GM21825 (cell line): ENCODE data around the gene OPRL1.

Experiments
- ATAC-seq: cut with Tn5 transposase; IDR thresholded peaks from one replicate; pipeline ENCODE4 v1.9.1; 2021; ENCODE audit warnings: mild to moderate bottlenecking, moderate library complexity; ENCODE audit not compliant: unreplicated experiment

Gene OPRL1

DNA sequence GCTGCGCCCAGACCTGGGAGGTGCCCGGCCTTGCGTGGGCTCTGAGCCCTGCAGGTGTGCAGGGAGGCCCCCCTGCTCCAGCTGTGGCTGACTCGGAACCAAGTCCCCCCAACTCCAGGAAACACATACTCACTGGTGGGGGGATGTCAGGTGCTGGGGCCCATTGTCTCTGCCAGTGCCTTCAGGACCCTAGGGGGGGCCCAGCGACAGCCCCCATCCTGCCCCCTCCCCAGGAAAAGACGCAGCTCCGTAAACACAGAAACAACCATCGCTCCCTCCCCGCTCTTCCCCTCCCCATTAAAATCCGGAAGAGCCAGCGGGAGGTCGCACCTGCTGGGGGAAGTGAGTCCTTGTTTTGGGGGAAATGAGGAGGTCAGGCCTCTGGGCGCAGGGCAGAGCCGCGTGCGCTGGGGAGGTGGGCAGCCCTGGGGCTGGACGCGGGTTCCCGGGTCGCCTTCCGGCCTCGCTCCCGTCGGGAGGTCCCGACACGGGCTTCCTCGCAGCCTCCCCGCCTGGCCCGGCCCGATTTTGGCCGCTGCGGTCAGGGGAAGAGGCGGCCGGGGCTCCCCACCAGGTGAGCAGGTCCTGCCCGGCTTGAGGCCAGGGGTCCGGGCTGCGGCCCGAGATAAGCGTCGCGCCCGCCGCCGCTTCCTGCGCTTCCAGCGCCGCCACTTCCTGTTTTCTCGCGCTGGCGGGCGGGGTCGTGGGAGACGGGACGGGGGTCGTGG is 37.7 kb upstream of the OPRL1 start:
- ATAC-seq = no peak

- ATAC-seq = no peak
Measured at GRCh38 chr20:64043768-64044167, 36.1 kb upstream of the OPRL1 start.

GRCh38 chr20:64044484-64045247 is 35.2 kb upstream of the OPRL1 start:
- no peak for ATAC-seq

GRCh38 chr20:64045346-64046011 is 34.4 kb upstream of the OPRL1 start:
- ATAC-seq = no peak

DNA sequence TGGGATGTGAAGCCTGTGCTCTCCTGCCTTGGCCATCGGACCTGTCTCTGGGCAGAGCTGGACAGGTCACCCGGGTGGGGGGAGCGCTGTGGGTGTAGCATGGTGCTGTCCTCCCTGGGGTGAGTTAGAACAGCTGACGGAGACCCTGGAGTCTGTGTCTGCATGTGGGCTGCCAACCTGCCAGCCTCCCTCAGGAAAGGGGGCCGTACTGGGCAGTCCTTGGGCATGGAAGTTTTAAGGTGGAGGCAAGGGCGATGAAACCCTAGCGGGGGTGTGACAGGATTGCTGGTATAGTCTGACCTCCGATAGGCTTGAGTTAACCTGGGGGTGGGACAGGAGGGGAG is 32.9 kb upstream of the OPRL1 start:
- no peak for ATAC-seq

- no peak for ATAC-seq
Measured at GRCh38 chr20:64047968-64048401, 31.9 kb upstream of the OPRL1 start.

GRCh38 chr20:64048402-64049044 is 31.4 kb upstream of the OPRL1 start:
- no peak for ATAC-seq

DNA sequence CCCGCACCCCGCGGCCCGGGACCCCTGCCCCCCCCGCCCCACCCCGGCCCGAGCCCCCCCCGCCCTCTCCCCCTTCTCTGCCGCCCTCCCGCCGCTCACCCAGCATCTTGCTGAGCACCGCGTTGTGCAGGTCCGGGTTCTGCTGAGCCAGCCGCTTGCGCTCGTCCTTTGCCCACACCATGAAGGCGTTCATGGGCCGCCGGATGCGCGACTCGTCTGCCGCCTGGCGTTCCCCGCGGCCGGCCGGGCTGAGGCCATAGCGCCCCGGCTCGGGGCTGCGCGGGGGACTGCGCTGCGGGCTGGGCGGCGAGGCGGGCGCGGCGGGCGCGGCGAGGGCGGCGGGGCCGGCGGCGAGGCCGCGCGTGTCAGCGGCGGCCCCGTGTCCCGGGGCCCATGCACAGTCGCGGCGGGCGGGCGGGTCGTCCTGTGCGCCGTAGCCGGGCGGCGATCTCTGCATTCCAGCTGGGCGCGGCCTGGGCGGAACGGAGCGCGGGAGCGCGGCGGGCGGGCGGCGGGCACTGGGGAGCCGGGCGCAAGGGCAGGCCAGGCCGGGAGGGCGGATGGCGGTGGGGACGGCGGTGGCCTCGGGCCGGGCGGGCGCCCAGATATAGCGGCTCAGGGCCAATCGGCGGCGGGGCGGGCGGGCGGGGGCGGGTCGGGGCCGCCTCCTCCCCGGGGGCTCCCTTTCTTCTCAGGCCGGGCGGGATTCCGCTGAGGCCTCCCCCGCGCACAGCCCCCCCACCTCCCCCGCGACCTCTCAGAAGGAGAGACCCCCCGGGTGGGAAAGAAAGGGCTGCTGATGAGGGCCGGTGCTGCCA is 30.6 kb upstream of the OPRL1 start, which contains the start of gene SOX18:
Gene SOX18 (minus strand): TSS at position 580 of the 818 bp plus-strand sequence. CDS start 123 bp downstream, at position 457.
- ATAC-seq = no peak

- ATAC-seq = no peak
Measured at GRCh38 chr20:64049878-64050260, 30.0 kb upstream of the OPRL1 start.

DNA sequence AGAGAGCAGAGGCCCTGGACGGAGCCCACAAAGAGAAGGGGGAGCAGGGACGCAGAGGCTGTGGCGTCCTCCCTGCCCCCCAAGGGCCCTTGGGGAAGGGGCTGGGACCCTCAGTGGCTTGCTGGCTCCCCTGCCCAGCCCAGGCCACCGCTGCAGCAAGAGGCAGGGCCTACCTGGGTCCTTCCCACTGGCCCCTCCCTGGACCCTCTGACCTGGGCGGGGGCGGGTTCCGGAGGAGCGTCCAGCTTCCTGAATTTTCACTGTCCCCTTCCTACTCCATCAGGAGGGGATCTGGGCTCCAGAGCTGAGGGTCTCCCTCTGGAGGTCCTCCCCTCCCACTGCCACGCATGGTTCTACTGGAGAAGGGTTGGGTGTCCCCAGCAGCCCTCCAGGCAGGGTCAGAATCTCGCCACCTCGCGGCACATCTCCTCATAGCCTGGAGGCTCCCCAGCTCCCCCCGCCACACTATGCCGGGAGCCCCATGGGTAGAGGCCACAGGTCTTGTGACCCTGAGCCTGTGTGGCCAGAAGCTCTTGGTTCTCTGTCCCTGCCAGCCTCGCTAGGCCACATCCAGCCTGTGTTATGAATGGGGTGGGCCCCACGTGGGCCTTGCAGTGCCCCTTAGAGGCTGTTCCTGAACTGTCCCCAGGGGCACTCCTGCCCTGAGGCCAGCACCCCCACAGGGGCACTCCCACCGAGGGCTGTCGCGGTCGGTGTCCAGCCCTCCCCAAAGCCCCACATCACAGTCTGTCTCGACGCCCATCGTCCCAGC is 29.4 kb upstream of the OPRL1 start:
- no peak for ATAC-seq

GRCh38 chr20:64051033-64051452 is 28.8 kb upstream of the OPRL1 start:
- ATAC-seq = no peak

- no peak for ATAC-seq
Measured at GRCh38 chr20:64051561-64052325, 28.1 kb upstream of the OPRL1 start.

- no peak for ATAC-seq
Measured at GRCh38 chr20:64052326-64052722, 27.6 kb upstream of the OPRL1 start.

DNA sequence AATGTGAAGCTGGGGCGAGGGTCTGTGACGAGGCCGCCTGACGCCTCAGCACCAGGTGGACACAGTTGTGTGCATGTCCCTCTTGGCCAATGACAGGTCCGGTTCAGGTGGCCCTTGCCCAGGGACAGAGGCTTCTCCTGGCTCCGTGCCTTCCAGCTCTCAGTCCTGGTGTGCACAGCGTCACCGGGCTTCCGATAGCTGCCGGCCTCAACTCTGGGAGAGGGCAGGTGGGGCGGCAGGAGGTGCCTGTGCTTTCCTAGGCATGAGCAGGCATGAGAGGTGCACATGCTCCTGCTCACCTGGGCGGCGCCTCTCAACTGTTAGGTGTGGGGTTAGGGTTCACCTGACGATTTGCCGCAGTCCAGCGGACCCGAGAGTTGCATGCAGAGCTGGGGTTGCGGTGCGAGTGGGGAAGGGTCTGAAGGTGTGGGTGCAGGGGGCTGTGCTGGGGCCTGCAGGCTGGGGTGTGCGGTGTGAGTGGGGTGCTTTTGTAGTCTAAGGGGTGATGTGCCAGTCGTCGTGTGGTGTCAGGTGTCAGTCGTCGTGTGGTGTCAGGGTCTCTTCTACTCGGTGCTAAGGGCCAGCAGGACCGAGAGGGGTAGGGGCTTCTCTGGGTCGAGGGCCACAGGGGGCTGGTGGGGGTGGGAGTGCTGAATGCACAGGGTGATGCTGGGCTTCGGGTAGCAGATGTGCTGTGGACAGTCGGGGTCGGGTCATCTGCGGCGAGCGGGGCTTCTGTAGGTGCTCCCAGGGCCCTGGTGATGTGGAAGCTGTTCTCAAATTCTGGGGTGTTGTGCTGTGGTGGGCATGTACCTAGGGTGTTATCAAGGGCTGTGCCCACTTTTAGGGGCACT is 26.7 kb upstream of the OPRL1 start:
- no peak for ATAC-seq

GRCh38 chr20:64053841-64054661 is 25.8 kb upstream of the OPRL1 start:
- no peak for ATAC-seq

DNA sequence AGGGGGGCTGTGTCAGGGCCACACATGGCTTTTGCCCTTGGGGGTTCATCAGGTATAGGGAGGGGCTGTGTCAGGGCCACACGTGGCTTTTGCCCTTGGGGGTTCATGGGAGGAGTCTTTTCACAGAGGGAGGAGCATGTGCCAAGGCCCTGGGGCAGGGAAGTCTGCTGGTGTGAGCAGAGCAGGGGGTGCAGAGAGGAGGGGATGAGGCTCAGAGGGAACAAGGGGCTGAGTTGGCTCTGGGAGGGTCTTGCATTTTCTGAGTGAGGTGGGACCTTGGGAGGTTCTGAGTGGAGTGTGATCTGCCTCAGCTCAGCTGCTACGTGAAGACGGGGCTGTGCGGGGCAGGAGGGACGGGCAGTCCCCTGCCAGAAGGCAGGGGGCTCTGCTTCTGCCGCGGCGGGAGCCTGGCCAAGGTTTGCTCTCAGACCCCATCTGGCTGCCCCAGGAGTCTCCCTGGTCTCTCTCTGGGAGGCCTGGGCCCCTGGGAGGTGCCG is 24.4 kb upstream of the OPRL1 start:
- ATAC-seq = no peak
